COLO668 (cell line): ENCODE results near the gene OR11H6.
"Not testable (repeated sequence)": the region's sequence is repeated elsewhere in the genome, so short reads cannot be mapped to it uniquely, and the experiment has no call there.

Experiments used
- DNase-seq: peaks from one replicate; lab custom pipeline; 2025; ENCODE audit not compliant: unreplicated experiment; lab: John Stamatoyannopoulos, UW

Gene OR11H6

GRCh38 chr14:20223410-20223809 is at the start of gene OR11H6:
TSS of gene OR11H6 (plus strand) at chr14:20223710. CDS start at chr14:20223710, 0 bp downstream.
- no peak for DNase-seq

GRCh38 chr14:20174205-20174604 is 49.3 kb upstream of the OR11H6 start:
- not testable (repeated sequence) for DNase-seq

- no peak for DNase-seq
These were observed 47.2 kb upstream of the OR11H6 start for GRCh38 chr14:20176330-20176729.

GRCh38 chr14:20177433-20177974 is 46.0 kb upstream of the OR11H6 start:
- no peak for DNase-seq

- DNase-seq, result no peak
These were observed 44.3 kb upstream of the OR11H6 start for GRCh38 chr14:20179218-20179617.

- no peak for DNase-seq
These were observed 43.6 kb upstream of the OR11H6 start for GRCh38 chr14:20179880-20180279.

GRCh38 chr14:20180486-20180885 is 43.0 kb upstream of the OR11H6 start:
- DNase-seq, result no peak

GRCh38 chr14:20184181-20184580 is 39.3 kb upstream of the OR11H6 start:
- no peak for DNase-seq

- DNase-seq, result no peak
These were observed 32.9 kb upstream of the OR11H6 start, which contains the start of gene OR11G2 for GRCh38 chr14:20190596-20190995. TSS of gene OR11G2 (plus strand) at chr14:20190896. CDS start at chr14:20197438, 6,542 bp downstream.

- no peak for DNase-seq
These were observed 32.1 kb upstream of the OR11H6 start for GRCh38 chr14:20191396-20191795.

GRCh38 chr14:20194101-20194500 is 29.4 kb upstream of the OR11H6 start:
- no peak for DNase-seq

- not testable (repeated sequence) for DNase-seq
These were observed 28.3 kb upstream of the OR11H6 start for GRCh38 chr14:20195170-20195569.

- no peak for DNase-seq
These were observed 27.6 kb upstream of the OR11H6 start for GRCh38 chr14:20195911-20196310.

GRCh38 chr14:20197459-20197858 is 26.1 kb upstream of the OR11H6 start:
- DNase-seq, result no peak

- no peak for DNase-seq
These were observed 24.5 kb upstream of the OR11H6 start for GRCh38 chr14:20198991-20199390.

GRCh38 chr14:20204721-20205120 is 18.8 kb upstream of the OR11H6 start:
- DNase-seq, result no peak

GRCh38 chr14:20209595-20209994 is 13.9 kb upstream of the OR11H6 start:
- no peak for DNase-seq

- not testable (repeated sequence) for DNase-seq
These were observed 11.1 kb upstream of the OR11H6 start for GRCh38 chr14:20212406-20212805.

GRCh38 chr14:20215196-20215595 is 8.3 kb upstream of the OR11H6 start:
- DNase-seq, result no peak

- no peak for DNase-seq
These were observed 4.5 kb upstream of the OR11H6 start for GRCh38 chr14:20219033-20219432.

GRCh38 chr14:20228681-20229080 is 5.2 kb downstream of the OR11H6 start, which contains the start of gene OR11H7:
TSS of gene OR11H7 (plus strand) at chr14:20228981.
- DNase-seq, result no peak

- not testable (repeated sequence) for DNase-seq
These were observed 11.9 kb downstream of the OR11H6 start for GRCh38 chr14:20235415-20235814.

- DNase-seq, result no peak
These were observed 24.2 kb downstream of the OR11H6 start for GRCh38 chr14:20247646-20248246.
